ENCODE data around the gene TEX2.
"Not testable (repeated sequence)": the region's sequence is repeated elsewhere in the genome, so short reads cannot be mapped to it uniquely, and the experiment has no call there.

The TEX2 gene

DNA sequence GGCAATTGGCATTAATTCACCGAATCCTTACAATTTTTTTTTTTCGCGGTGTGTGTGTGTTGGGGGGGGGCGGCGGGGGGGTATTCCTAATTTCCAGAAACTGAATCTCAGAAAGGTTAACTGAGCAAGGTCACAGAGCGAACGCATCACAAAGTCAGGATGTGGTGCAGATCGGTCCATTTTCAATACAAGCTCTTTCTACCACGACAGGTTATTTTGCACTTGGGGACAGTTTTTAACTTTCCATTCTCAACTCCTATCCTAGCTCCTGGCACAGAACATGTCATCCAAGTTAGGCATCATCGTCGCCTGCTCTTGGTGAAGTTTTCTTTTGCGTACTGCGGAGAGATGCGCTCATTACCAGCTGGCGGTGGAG is 117.7 kb downstream of the TEX2 start:
- DNase-seq: no peak

DNA sequence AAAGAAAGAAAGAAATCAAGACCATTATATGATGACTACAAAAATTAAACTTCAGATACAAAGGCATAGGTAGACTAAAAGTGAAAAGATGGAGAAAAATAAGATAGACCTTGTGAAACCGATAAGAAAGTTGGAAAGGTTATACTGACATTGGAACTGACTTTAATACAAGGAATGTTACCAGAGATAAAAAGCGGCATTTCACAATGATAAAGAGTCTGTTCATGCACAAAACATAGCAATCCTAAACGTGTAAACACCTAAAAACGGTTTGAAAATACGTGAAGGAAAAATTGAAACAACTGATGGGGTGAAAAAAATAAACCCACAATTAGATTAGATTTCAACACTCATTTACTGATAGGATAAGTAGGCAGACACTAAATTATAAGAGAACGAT is 123.5 kb downstream of the TEX2 start:
- DNase-seq: no peak

DNA sequence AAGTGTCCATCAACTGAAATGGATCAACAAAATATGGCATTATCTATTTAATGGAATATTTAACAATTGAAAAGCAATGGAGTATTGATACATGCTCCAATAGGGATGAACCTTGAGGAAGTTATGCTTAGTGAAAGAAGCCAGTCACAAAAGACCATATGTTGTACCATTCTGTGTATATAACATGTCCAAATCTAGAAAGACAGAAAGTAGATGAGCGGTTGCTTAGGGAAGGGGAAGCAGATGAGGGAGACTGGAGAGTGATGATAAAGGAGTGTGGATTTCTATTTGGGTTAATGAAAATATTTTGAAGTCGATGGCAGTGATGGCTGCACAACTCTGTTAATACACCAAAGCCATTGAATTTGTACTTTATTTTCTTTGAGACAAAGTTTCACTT is 124.6 kb downstream of the TEX2 start:
- no peak for DNase-seq

DNA sequence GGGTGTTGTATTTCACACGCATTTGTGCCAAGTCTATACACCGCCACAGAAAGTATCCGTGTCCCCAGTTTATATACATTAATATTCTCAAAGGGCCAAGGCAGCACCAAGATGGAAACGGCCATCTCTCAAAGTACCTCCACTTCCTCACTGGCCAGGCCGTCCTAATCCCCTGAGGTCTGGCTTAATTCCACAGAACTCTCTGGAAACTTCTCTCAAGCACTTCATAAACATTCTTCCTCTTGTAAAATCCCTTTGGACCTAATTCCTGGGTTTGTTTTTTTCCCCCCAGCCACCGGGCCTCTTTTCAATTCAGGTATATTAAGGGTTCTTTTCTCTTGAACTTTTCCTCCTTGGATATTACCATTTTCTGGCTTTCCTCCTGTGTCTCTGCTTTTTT is 128.1 kb downstream of the TEX2 start:
- DNase-seq: no peak

DNA sequence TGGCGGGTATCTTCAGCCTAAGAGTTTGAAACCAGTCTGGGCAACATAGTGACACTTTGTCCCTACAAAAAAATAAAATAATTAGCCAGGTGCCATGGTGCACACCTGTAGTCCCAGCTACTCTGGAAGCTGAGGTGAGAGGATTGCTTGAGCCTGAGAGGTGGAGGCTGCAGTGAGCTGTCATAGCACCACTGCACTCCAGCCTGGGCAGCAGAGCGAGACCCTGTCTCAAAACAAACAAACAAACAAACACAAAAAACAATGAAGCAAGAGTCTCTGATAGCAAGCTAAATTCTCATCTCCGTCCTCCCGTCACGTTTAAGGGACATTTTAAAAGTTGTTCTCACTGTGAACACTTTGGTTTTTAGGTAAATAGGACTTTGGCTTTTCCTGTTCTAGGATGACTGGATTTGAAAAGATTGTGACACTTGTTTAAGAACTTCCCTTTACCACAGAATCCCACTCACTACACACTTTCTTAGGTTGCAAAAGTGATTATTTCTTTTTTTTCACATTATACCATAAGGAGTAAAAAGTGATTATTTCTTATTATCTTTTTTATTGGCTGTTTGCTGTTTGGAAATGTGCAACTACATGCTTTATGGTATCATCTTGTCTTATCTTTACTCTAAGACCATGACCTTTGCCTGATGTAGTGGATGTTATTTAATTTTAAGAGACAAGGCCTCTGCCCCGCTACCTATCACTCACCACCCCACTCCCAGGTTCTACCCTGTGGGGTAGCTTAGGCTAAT is 128.7 kb downstream of the TEX2 start:
- no peak for DNase-seq

DNA sequence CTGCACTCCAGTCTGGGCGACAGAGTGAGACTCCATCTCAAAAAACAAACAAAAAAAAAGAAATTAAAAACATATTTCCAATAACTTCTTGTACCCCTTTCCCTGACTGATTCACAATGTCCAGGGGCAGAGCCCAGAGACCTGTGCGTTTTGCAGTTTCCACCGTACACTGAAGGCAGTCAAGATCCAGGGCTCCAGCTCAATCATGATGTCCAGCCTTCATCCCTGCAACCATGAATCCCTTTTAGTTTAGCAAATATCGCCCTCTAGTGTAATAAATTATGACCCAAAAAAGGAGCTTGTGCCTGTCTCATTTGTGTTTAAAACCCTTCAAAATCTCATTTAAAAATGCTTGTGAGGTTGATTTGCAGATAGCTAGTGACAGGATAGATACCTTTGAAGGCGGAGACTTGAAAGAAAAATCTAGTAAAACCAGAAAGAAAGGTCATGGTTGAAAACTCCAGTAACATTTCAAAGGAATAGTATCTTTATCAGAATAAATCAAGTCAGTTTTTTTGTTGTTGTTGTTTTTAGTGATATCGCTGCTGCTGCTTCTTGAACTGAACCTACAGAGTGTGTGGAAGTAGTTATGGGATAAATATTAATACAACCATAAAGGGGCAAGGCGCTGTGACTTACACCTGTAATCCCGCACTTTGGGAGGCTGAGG is 129.4 kb downstream of the TEX2 start:
- DNase-seq: peak in 8 of 56 donors; percentile 4 to 48 (median 19)

DNA sequence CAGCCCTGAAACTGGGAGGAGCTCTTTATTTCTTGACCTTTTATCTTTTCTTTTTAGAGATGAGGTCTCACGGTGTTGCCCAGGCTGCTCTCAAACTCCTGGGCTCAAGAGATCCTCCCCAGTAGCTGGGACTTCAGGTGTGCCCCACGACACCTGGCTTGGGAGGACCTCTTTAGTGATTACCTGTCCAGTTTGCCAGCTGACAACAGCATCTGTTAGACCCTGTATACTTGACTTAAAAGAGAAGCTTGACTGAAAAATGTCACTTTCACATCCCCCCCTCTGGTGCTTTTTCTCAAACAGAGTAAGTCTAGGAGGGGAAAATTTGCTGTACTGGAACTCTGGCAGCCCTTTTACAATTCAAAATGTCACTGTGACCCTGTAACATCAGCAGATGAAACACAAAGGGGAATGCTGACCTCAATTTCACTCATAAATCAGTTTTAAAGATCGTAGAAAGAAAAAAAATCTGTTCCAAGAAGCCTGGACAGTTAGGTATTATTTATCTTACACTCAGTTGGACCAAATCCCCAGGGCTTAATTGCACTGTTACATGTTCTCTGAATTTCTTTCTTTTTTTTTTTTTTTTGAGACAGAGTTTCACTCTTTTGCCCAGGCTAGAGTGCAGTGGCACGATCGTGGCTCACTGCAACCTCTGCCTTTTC is 131.3 kb downstream of the TEX2 start:
- no peak for DNase-seq

DNA sequence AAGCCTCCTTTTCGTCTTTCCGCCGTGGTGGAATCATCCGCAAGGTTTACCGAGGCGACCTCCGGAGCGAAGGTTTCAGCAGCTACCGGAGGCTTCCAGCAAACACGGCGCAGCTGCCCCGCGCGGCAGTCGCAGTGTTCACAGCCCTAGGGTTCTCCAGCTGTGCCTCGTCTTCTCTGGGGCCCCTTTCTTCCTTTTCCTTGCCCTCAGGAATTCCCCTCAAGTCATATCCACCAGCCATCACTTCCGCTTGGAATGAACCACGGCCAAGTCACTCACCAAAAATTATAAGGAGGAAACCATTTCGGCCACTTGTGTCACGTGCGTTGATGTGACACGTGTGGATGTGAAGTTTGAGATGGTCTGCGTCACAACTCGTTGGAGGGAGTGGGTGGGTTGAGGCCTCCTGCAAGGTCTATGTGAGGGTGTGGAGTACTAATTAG is 132.5 kb downstream of the TEX2 start:
- peak in 3 of 56 donors; percentile 45 to 55 (median 47) for DNase-seq

- DNase-seq: peak in 55 of 56 donors; percentile 64 to 97 (median 92)
These were observed 133.1 kb downstream of the TEX2 start, which contains the start of gene ERN1 for GRCh38 chr17:64129765-64130558. Gene ERN1 (minus strand): TSS chr17:64130144. CDS start chr17:64130029, 115 bp downstream.

- peak in 2 of 56 donors; percentile 27 to 33 for DNase-seq
These were observed 133.6 kb downstream of the TEX2 start for GRCh38 chr17:64129515-64129764.

DNA sequence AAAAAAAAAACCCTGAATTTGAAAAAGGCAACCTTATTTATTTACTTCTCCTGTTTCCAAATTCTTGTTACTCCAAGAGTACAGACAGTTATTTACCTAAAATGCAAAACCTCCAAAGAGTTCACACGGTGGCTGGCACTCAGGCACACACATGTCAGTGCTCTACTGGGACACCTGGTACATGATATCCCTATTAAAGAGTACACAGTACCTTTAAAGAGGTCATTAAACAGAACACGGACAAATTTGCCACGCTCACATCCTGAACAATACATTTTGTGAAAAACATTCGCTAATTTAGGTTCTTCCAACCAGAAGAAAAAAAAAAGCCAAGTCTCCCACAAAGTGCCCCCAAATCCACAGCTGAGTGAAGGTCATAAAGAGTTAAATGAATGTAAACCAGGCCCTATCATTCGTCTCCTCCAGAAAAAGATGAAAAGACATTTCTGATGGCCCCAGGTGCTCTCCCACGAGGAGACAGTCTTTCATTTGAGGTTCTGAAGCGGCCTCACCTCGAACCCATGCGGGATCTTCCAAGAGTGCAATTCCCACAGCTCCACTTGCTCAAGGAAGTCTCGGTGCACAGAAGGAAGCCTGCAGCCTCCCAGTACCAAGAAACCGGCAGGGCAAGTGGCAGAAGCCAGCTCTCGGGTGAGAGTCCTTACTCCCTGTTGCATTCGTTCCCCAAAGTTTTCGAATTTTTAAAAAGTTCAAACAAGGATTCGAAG is 134.1 kb downstream of the TEX2 start:
- DNase-seq: peak in 2 of 56 donors; percentile 3 to 5

- DNase-seq: no peak
These were observed 136.1 kb downstream of the TEX2 start for GRCh38 chr17:64126918-64127317.

- DNase-seq: no peak
These were observed 137.1 kb downstream of the TEX2 start for GRCh38 chr17:64125937-64126336.

GRCh38 chr17:64124609-64125008 is 138.5 kb downstream of the TEX2 start:
- DNase-seq: no peak

DNA sequence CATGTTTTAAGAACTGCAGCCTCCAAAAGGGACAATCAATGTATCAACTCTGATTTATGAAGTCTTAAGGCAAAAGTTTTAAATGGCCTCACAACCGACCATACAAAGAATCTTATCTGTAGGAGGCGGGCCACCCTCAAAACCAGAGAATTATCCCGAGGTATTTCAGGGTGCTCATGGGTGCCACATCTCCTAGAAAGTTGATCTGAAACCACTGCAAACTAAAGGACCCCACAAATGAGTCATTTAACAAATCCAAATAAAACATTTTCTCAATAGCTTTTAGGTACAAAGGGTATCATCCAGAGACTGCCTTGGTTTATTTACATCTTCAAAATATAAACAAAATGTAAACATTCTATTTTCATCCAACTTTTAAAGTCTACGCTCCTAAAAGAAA is 139.9 kb downstream of the TEX2 start:
- no peak for DNase-seq

GRCh38 chr17:64120972-64121786 is 141.9 kb downstream of the TEX2 start:
- not testable (repeated sequence) for DNase-seq

DNA sequence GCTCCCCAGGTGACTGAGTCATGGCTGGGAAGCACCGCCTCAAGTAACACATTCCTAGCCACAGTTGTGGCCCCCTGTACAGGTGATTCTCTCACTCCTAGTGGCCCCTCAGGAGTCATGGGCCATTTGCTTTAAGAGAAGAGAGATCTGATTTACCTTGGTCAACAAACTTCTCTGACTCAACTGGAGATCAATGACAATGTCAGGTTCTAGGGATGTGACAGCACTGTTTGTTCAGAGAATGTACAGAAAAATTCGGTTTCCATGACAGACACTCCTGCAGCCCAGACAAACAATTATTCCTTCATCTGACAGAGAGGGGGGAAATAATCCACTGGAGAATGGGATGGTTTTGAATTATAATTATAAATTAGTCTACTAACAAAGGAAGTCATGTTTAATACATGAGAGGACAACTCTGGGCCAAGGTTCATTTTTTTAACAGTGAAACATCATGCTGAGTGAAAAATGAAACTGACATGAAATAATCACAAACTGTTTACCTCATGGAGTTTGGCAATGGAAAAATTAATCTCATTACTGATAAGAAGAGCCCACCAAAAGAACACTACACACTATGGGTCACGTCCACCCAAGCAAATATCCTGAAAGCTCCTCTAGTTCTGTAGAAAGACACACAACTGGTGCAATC is 142.8 kb downstream of the TEX2 start:
- no peak for DNase-seq

GRCh38 chr17:64117981-64118979 is 144.8 kb downstream of the TEX2 start:
- peak in 10 of 56 donors; percentile 1 to 75 (median 16) for DNase-seq
